Superior temporal gyrus (tissue), 1 donor: ENCODE data around the gene PHF12.
A peak's percentile ranks its signal among the peaks of the same experiment; 100 is the strongest.

Experiments used
- DNase-seq: peaks from one replicate; pipeline ENCODE4 v3.0.0-alpha.2; 2016; ENCODE audit errors: extremely low spot score

Gene PHF12

GRCh38 chr17:28951428-28951990 lies at the start of gene PHF12:
Gene PHF12 (minus strand): TSS chr17:28951518. CDS start chr17:28950960, 558 bp downstream.
- DNase-seq = peak; percentile 100

DNA sequence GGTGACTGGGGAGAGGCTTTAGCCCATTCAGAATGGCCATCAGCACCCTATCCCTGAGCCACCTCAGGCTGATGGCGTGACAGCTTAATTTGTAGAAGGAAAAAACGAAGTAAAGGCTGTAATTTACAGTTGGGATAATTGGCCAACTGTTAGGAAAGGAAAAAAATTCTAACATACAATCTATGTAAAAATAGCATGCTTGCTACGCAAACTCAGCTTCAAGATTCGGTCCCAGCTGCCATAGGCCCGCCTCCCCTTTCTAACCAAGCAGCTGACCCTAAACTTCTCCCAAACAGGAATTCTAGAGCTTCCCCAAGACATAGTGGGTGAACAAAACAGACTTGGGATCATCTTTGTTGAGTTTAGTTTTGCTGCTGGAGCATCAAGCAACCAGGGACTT lies 49.7 kb upstream of the PHF12 start:
- DNase-seq = no peak

- DNase-seq = no peak
Observed at GRCh38 chr17:28999206-28999605, 47.9 kb upstream of the PHF12 start.

- DNase-seq = no peak
Observed at GRCh38 chr17:28997806-28998205, 46.5 kb upstream of the PHF12 start.

DNA sequence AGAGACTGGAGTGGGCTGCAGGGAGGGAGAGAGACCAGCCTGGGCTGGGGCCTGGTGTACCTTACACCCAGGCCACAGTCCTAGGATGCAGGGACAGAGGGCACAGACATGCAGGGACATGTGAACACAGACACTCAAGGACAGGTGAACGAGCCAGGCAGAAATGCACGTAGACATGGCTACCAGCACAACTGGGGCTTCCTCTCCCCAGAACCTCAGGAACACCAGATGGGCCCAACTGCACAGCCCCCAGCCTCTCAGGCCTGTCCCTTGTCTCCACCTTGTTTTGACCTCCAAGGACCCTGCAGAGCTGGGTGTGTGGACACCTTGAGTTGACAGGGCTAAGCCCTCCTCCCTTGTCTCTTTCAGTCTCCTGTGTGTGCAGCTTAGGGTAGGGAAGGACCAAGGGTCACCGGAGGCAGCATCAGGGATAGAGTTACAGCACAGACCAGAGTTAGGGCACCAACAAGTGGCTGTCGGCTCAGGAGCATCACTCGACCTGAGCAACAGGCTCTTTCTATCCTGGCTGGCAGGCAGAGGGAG lies 45.3 kb upstream of the PHF12 start:
- DNase-seq = no peak

- DNase-seq = no peak
Observed at GRCh38 chr17:28993645-28994426, 42.5 kb upstream of the PHF12 start.

DNA sequence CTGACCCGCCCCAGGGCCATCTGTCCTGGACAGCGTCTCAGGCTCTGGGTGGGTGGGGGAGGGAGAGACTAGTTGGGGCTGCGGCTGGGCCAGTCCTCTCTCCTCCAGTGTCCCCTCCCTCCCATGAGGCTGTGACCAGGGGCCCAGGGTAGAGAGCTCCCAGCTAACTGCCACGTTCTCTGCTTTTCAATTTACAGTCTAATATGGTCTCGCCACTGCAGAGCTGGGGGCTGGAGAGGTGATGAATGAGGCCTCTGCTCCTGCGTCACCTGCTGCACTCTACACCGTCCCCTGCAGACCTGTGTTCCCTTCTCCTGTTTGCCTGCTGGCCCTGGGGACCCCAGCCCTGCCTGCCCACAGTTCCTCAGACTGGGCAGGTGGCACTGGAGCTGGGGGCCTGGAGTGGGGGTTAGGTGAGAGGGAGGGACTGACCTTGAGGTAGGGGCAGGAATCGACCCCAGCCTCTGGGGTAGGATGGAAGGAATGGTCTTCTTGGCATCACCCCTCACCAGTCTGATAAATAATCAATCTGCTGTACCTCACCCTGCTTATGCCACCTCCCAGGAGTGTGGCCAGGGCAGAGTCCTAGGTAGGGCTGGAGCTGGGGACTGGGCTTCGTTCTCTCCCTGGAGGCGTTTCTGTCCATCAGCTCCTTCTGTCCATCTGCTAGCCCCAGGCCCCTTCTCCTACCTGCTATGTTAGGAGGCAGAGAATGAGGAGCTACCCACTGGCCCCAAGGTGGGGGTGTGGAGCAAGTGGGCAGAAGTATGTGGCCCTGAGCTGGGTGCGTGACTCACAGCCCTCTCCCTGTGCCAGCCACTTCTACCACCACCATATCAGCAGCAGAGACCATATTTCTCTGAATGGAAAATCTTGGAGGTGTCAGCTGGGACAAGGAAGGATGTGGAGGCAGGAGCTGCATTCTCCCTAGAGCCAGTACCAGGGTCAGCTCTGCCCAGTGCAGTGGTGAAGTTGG lies 41.6 kb upstream of the PHF12 start:
- no peak for DNase-seq

DNA sequence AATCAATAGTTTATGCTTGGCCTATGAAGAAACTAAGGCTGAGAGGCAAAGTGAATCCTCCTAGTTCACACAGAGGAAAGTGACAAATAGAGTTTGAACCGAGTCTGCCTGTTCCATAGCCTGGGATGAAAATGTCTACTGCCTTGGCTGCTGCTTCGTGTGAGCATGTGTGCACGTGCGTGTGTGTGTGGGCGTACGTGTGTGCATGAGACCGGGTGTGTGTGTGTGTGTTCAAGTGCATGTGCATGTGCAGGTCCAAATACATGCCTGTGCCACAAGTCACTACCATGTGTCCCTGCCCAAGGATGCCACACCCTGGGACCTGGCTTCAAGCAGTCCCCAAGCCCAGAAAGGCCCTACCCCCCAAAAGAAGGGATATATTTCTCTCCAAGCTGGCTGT lies 40.9 kb upstream of the PHF12 start:
- no peak for DNase-seq

- no peak for DNase-seq
Observed at GRCh38 chr17:28991779-28992178, 40.5 kb upstream of the PHF12 start.

DNA sequence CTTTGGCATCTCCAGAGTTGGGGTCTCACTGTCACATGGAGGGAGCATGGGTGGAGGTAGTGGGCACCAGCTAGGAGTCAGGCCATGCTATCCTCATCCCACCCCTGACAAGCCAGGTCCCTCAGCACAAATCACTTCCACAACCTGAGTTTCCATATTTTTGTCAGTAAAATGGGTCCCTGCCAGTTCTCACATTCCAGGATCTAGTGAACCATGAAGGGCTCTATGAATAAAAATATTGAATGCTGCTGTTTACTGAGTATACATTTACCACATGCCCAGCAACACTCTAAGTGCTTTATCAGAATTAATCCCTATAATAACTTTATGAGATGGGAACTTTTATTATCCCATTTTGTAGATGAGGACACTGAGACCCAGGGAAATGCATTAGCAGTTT lies 37.7 kb upstream of the PHF12 start:
- no peak for DNase-seq

DNA sequence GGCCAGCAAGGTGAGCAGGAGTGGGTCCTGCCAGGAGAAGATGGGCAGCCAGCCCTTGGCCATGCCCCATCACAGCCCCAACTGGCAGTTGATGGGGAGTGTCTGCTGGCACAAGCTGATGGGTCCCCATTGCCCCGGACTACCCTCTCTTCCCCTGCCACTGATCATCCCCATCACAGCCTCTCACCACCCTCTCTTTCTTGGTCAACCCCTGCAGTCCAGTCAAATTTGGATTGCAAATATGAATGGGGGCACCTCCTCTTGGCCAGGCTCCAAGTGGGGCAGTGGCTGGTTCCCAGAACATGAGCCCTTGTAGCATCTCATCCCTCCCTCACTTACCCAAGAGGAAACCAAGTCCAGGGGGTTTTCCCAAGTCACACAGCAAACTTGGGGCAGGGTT lies 37.2 kb upstream of the PHF12 start:
- DNase-seq = no peak

DNA sequence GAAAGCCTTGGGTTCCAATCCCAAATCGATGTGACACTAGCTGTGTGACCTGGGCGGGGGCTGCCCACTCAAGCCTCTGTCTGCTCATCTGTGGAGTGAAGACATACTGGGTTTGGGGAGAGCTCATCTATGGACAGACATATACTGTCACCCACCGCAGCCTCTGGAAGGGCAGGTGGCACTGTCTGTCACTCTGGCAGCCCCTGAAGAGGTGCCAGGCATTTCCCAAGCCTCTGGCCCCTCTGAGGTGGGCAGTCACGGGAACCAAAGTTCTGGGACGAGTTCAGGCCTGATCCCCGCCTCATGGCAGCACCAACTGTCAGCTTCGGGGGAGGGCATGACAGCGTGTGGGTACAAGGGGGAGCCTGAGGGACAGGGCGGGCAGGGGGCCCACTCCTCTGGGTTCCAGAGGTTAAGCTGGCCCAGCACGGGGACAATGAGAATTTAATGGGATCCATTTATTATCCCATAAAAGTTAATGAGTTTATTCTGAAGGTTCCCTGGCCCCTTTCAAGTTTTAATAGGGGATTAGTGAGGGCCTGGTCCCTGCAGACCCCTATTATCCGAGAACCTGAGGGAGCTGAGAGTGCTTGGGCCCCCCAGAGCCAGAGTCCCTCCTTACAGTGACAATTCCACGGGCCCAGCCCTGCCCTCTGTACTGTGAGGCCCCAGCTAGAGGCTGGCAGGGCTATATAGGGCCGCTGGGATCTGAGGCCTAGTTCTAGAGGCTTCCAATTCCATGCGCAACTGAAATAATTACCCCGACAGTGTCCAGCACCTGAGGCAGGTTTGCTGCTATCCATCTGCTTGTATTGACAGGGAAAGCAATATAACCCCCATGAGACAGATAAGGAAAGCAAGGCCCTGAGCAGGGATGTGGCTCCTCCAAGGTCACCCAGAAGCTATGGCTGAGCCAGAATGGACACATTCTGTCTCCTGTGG lies 35.7 kb upstream of the PHF12 start:
- no peak for DNase-seq

- no peak for DNase-seq
Observed at GRCh38 chr17:28985950-28986713, 34.8 kb upstream of the PHF12 start.

GRCh38 chr17:28983286-28984230 lies 32.2 kb upstream of the PHF12 start:
- peak; percentile 52 for DNase-seq

DNA sequence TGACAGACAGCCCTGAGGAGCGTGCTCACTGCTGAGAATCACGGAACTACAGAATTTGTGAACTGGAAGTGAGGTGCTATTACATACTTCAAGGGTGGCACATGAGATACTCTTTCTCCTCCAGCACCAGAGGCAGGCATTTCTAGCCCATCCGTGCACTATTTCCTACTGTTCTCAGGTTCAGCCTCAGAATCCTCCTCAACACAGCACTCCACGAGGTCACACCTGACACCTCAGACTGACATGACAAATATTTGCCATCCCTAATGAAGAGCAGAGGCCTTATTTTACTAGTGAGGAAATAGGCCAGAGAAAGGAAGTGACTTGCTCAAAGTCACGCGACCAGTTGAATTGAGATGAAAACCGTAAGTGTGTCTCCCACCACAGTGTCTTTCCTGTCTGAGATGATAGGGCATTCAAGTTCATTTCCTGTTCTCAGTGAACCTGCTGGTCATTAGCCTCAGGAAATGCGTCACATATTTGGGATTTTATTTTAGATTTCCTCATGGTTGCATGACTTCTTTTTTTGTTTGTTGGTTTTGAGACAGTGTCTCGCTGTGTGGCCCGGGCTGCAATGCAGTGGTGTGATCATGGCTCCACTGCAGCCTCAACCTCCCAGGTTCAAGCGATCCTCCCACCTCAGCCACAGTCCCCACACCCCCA lies 30.9 kb upstream of the PHF12 start:
- DNase-seq = no peak

GRCh38 chr17:28978356-28978964 lies 27.1 kb upstream of the PHF12 start:
- no peak for DNase-seq

DNA sequence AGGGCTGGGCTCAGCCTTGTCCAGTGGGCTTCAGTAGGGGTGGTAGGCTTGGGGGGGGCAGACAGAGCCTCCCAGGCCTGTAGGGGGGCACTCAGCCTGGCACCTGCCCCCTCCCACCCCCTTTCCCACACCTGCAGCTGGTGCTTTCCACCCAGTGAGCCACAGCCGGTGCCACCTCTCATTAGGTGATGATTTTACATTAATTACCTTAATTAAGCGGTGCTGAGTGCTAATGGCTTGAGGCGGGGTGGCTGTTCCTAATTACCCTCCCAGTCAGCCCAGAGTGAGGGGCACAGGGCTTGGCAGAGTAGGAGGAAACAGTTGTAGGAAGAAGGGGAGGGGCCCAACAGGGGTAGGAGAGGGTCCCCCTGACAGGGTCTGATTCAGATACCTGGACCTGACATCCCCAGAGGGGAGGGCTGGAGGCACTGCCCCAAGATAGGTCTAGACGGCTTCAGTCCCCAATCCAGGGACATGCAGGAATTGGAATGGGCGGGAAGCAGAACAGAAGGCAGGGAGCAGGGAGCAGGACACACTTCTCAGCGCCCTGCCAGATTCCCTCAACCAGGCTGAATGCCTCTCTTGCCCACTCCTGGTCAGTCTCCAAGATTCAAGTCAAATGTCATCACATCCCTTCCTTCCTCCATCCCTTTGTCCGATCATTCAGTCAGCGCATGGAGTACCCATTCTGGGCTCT lies 26.5 kb upstream of the PHF12 start:
- DNase-seq = no peak
